NT2/D1 (cell line): Measurements from ENCODE around the gene MCM8.

Experiments
- DNase-seq: peaks from one replicate; pipeline ENCODE4 v3.0.0-alpha.2; 2011; ENCODE audit warnings: low read depth, low spot score
- H3K27me3 ChIP-seq: 2 replicates; pipeline ENCODE4 v1.6.0; 2011; ENCODE audit warnings: mild to moderate bottlenecking; ENCODE audit not compliant: insufficient read length, insufficient read depth
- H3K36me3 ChIP-seq: 2 replicates; pipeline ENCODE4 v1.6.1; 2011; ENCODE audit warnings: mild to moderate bottlenecking, low read length, mixed read lengths; ENCODE audit not compliant: insufficient read depth, insufficient read length
- H3K4me1 ChIP-seq: 2 replicates; pipeline ENCODE4 v1.5.1; 2011; ENCODE audit not compliant: insufficient read depth, insufficient read length
- H3K4me3 ChIP-seq: 2 replicates; pipeline ENCODE4 v1.5.1; 2011; ENCODE audit warnings: low read depth; ENCODE audit not compliant: insufficient read length
- H3K9ac ChIP-seq: 2 replicates; pipeline ENCODE4 v1.6.0; 2011; ENCODE audit warnings: low read depth; ENCODE audit not compliant: insufficient read length
- H3K9me3 ChIP-seq: 2 replicates; pipeline ENCODE4 v1.5.1; 2011; ENCODE audit warnings: mild to moderate bottlenecking, low read length; ENCODE audit not compliant: insufficient read depth
- SUZ12 ChIP-seq: IDR thresholded peaks from 2 replicates; pipeline ENCODE4 v1.6.1; 2011; ENCODE audit not compliant: insufficient read length, insufficient read depth; ENCODE audit errors: extremely low read depth
- YY1 ChIP-seq: IDR thresholded peaks from 2 replicates; pipeline ENCODE4 v1.6.1; 2011; ENCODE audit not compliant: insufficient read length, insufficient read depth
- ZNF274 ChIP-seq: IDR thresholded peaks from 2 replicates; pipeline ENCODE4 v1.6.1; 2011; ENCODE audit warnings: mild to moderate bottlenecking, low read depth, low read length

Gene MCM8

GRCh38 chr20:5971203-5971602 is 20.8 kb downstream of the MCM8 start:
- no peak overlapping the region for H3K4me3 ChIP-seq
- peaks cover 57% of the 10 kb centered on the region for H3K36me3 ChIP-seq
- no peak for TF ChIP-seq SUZ12
- TF ChIP-seq YY1 = no peak
- TF ChIP-seq ZNF274 = no peak
- no peaks in the 10 kb centered on the region for H3K9me3 ChIP-seq
- no peak overlapping the region for H3K9ac ChIP-seq
- H3K27me3 ChIP-seq = peaks cover 31% of the 10 kb centered on the region
- H3K4me1 ChIP-seq = no peaks in the 10 kb centered on the region
- no peak for DNase-seq

- Histone ChIP-seq H3K9me3 (no peaks in the 10 kb centered on the region), H3K4me1 (no peaks in the 10 kb centered on the region), H3K36me3 (peaks cover 56% of the 10 kb centered on the region), H3K4me3 (no peak overlapping the region), H3K27me3 (peaks cover 14% of the 10 kb centered on the region), H3K9ac (no peak overlapping the region)
- DNase-seq = no peak
- TF ChIP-seq ZNF274 (no peak), SUZ12 (no peak), YY1 (no peak)
Measured at GRCh38 chr20:5973172-5973571, 22.7 kb downstream of the MCM8 start.

GRCh38 chr20:5973971-5974370 is 23.5 kb downstream of the MCM8 start:
- H3K9me3 ChIP-seq = no peaks in the 10 kb centered on the region
- no peak overlapping the region for H3K4me3 ChIP-seq
- H3K4me1 ChIP-seq = no peaks in the 10 kb centered on the region
- H3K36me3 ChIP-seq = peaks cover 57% of the 10 kb centered on the region
- H3K9ac ChIP-seq = no peak overlapping the region
- no peak for DNase-seq
- TF ChIP-seq YY1 (no peak), SUZ12 (no peak), ZNF274 (no peak)
- H3K27me3 ChIP-seq = peaks cover 8% of the 10 kb centered on the region

GRCh38 chr20:5974531-5974930 is 24.1 kb downstream of the MCM8 start:
- TF ChIP-seq YY1 = no peak
- TF ChIP-seq SUZ12 = no peak
- TF ChIP-seq ZNF274 = no peak
- no peak for DNase-seq
- Histone ChIP-seq H3K4me3 (no peak overlapping the region), H3K27me3 (peaks cover 8% of the 10 kb centered on the region), H3K4me1 (no peaks in the 10 kb centered on the region), H3K36me3 (peaks cover 62% of the 10 kb centered on the region), H3K9ac (no peak overlapping the region), H3K9me3 (no peaks in the 10 kb centered on the region)

- no peaks in the 10 kb centered on the region for H3K4me1 ChIP-seq
- H3K9ac ChIP-seq = no peak overlapping the region
- H3K9me3 ChIP-seq = no peaks in the 10 kb centered on the region
- no peaks in the 10 kb centered on the region for H3K27me3 ChIP-seq
- no peak for DNase-seq
- H3K4me3 ChIP-seq = no peak overlapping the region
- H3K36me3 ChIP-seq = peaks cover 69% of the 10 kb centered on the region
- no peak for TF ChIP-seq YY1
- no peak for TF ChIP-seq SUZ12
- TF ChIP-seq ZNF274 = no peak
Measured at GRCh38 chr20:5975778-5976177, 25.3 kb downstream of the MCM8 start.

GRCh38 chr20:5977223-5977622 is 26.8 kb downstream of the MCM8 start:
- Histone ChIP-seq H3K4me1 (no peaks in the 10 kb centered on the region), H3K27me3 (no peaks in the 10 kb centered on the region), H3K36me3 (peaks cover 80% of the 10 kb centered on the region), H3K9me3 (no peaks in the 10 kb centered on the region), H3K4me3 (no peak overlapping the region), H3K9ac (no peak overlapping the region)
- DNase-seq = no peak
- TF ChIP-seq YY1 (no peak), SUZ12 (no peak), ZNF274 (no peak)

- Histone ChIP-seq H3K27me3 (no peaks in the 10 kb centered on the region), H3K9ac (no peak overlapping the region), H3K4me3 (no peak overlapping the region), H3K36me3 (peaks cover 82% of the 10 kb centered on the region), H3K4me1 (no peaks in the 10 kb centered on the region), H3K9me3 (no peaks in the 10 kb centered on the region)
- no peak for DNase-seq
- TF ChIP-seq SUZ12 (no peak), YY1 (no peak), ZNF274 (no peak)
Measured at GRCh38 chr20:5977975-5978374, 27.5 kb downstream of the MCM8 start.

- peaks cover 77% of the 10 kb centered on the region for H3K36me3 ChIP-seq
Measured at GRCh38 chr20:5979801-5980200, 29.3 kb downstream of the MCM8 start.

More at GRCh38 chr20:5979801-5980200, 29.3 kb downstream of the MCM8 start:
- no peak for DNase-seq
- Histone ChIP-seq H3K4me3 (no peak overlapping the region), H3K27me3 (no peaks in the 10 kb centered on the region), H3K4me1 (no peaks in the 10 kb centered on the region), H3K9me3 (no peaks in the 10 kb centered on the region), H3K9ac (no peak overlapping the region)
- TF ChIP-seq YY1 (no peak), ZNF274 (no peak), SUZ12 (no peak)
